Activated CD8-positive, alpha-beta memory T cell treated with anti-CD3 and anti-CD28 coated beads, Interleukin-2, amount 10 ng/mL, durations not matched to agents 7 days and 5 days (primary cell): Measurements from ENCODE around the gene LCP1. TPM values are rescaled to one million over a fixed set of nuclear protein-coding genes. Genes with fewer than 3 reads are reported as not detected.

ENCODE experiments used
- ATAC-seq: fragments of 150-1000 bp; cut with Tn5 transposase; one replicate; pipeline ENCODE4 v1.10.0; 2021; ENCODE audit warnings: moderate library complexity
- CTCF ChIA-PET: fragments of 350-600 bp; sonication (Branson Sonifier 250); formaldehyde crosslinking; loops from one replicate; lab custom pipeline; 2021; ENCODE audit warnings: antibody characterized with exemption; lab: Charles Lee
- DNase-seq: peaks from one replicate; pipeline ENCODE4 v3.0.0-alpha.2; 2020
- H3K27ac Mint-ChIP-seq: one replicate; pipeline ENCODE4 v1.8.0; 2021; ENCODE audit warnings: mild to moderate bottlenecking, mixed read lengths
- H3K27me3 Mint-ChIP-seq: one replicate; pipeline ENCODE4 v1.8.0; 2021; ENCODE audit warnings: mixed read lengths
- H3K36me3 Mint-ChIP-seq: one replicate; pipeline ENCODE4 v1.8.0; 2021; ENCODE audit warnings: mild to moderate bottlenecking, mixed read lengths
- H3K4me1 Mint-ChIP-seq: one replicate; pipeline ENCODE4 v1.8.0; 2021; ENCODE audit warnings: mixed read lengths
- H3K4me3 Mint-ChIP-seq: one replicate; pipeline ENCODE4 v1.8.0; 2021; ENCODE audit warnings: mild to moderate bottlenecking, moderate library complexity, mixed read lengths
- H3K9me3 Mint-ChIP-seq: one replicate; pipeline ENCODE4 v1.8.0; 2022; ENCODE audit warnings: low read depth, mixed read lengths
- total RNA-seq, 2 experiments: library from RNA; stranded (reverse); gene quantifications; one replicate each; pipeline ENCODE4 v1.2.3, GENCODE V29; 2021

Gene LCP1
- total RNA-seq, 2 experiments from 2014 or later = 923 to 1,101 TPM

DNA sequence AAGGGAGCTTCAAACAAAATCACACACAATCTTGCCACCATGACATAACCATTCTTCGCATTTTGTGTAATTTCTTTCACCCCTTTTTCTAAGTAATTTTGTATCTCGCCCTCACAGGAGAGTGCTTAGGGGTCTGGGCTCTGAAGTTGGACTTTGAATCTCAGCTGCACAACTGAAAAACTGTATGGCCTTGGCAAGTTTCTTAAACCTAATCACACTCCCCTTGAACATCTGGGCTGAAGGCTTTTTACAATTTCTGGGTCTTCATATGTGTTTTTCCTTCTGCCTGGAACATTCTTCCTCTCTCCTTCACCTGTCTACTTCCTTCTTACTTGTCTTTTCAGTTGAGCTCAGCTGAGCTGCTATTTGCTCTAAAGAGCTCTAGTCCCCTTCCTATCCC is 52.9 kb downstream of the LCP1 start:
- DNase-seq (no peak), ATAC-seq (no peak)
- H3K9me3 Mint-ChIP-seq = no peaks in the 10 kb centered on the region
- CTCF ChIA-PET = interaction anchor here (0.8 to 1.3 kb wide), 3 partner anchors 11 to 32 kb away, joined by 3 to 4 read pairs (median 4); no protein-coding TSS in a partner anchor
- H3K4me1 Mint-ChIP-seq = peaks cover 44% of the 10 kb centered on the region
- peak overlapping the region; percentile 3 for H3K27ac Mint-ChIP-seq
- H3K27me3 Mint-ChIP-seq = no peaks in the 10 kb centered on the region
- H3K36me3 Mint-ChIP-seq = peaks cover 74% of the 10 kb centered on the region
- H3K4me3 Mint-ChIP-seq = no peak overlapping the region

DNA sequence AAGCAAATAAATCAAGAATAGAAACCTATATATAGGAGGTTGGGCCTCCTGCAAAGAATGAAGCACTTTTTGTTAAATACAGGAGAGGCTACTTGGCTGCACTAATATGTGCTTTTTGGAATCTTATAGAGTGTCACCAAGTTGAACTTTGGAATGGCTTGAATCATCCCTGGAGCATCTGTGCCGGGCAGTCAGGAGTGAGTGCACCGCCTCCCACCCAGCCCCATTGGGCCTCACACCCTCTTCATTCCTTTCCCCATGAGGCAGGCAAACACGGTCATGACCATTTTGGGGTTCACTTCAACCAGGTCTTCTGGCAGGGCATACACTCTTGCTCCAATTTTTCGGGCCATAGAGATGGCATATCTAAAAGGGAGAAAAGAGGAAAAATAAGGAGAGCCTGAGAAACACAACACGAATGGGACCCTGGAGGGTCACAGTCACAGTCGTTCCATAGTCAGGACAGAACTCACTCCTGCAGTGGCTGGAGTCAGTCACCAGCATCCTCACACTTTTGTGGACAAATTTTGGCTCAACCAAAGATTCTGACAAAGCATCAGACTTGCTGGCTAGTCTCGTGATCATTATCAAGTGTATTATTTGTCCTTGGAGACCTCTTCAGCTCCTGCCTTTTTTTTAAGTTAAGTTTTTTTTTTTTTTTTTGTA is 54.5 kb downstream of the LCP1 start:
- no peaks in the 10 kb centered on the region for H3K27me3 Mint-ChIP-seq
- no peak overlapping the region for H3K4me3 Mint-ChIP-seq
- no peaks in the 10 kb centered on the region for H3K9me3 Mint-ChIP-seq
- peaks cover 32% of the 10 kb centered on the region for H3K4me1 Mint-ChIP-seq
- no peak for DNase-seq
- peaks cover 59% of the 10 kb centered on the region for H3K36me3 Mint-ChIP-seq
- ATAC-seq = no peak
- CTCF ChIA-PET = interaction anchor here (1.2 to 2.9 kb wide), 12 partner anchors 13 to 502 kb away, joined by 3 to 22 read pairs (median 6); no protein-coding TSS in a partner anchor
- no peak overlapping the region for H3K27ac Mint-ChIP-seq

GRCh38 chr13:46126552-46127357 is 55.2 kb downstream of the LCP1 start:
- ATAC-seq (peak; percentile 84), DNase-seq (peak; percentile 76)
- H3K4me1 Mint-ChIP-seq = peaks cover 26% of the 10 kb centered on the region
- no peaks in the 10 kb centered on the region for H3K9me3 Mint-ChIP-seq
- H3K27ac Mint-ChIP-seq = peak overlapping the region; percentile 5
- no peaks in the 10 kb centered on the region for H3K27me3 Mint-ChIP-seq
- peaks cover 52% of the 10 kb centered on the region for H3K36me3 Mint-ChIP-seq
- no peak overlapping the region for H3K4me3 Mint-ChIP-seq
- CTCF ChIA-PET = interaction anchor here (0.6 to 2.9 kb wide), 23 partner anchors 11 to 503 kb away, joined by 3 to 22 read pairs (median 5); no protein-coding TSS in a partner anchor

GRCh38 chr13:46126056-46126455 is 55.9 kb downstream of the LCP1 start:
- DNase-seq = no peak
- Mint-ChIP-seq H3K27ac (peak overlapping the region; percentile 9), H3K4me1 (peaks cover 23% of the 10 kb centered on the region), H3K4me3 (no peak overlapping the region), H3K9me3 (no peaks in the 10 kb centered on the region), H3K36me3 (peaks cover 45% of the 10 kb centered on the region), H3K27me3 (no peaks in the 10 kb centered on the region)
- CTCF ChIA-PET = interaction anchor here (0.6 to 2.9 kb wide), 24 partner anchors 10 to 503 kb away, joined by 3 to 22 read pairs (median 5); no protein-coding TSS in a partner anchor
- no peak for ATAC-seq

DNA sequence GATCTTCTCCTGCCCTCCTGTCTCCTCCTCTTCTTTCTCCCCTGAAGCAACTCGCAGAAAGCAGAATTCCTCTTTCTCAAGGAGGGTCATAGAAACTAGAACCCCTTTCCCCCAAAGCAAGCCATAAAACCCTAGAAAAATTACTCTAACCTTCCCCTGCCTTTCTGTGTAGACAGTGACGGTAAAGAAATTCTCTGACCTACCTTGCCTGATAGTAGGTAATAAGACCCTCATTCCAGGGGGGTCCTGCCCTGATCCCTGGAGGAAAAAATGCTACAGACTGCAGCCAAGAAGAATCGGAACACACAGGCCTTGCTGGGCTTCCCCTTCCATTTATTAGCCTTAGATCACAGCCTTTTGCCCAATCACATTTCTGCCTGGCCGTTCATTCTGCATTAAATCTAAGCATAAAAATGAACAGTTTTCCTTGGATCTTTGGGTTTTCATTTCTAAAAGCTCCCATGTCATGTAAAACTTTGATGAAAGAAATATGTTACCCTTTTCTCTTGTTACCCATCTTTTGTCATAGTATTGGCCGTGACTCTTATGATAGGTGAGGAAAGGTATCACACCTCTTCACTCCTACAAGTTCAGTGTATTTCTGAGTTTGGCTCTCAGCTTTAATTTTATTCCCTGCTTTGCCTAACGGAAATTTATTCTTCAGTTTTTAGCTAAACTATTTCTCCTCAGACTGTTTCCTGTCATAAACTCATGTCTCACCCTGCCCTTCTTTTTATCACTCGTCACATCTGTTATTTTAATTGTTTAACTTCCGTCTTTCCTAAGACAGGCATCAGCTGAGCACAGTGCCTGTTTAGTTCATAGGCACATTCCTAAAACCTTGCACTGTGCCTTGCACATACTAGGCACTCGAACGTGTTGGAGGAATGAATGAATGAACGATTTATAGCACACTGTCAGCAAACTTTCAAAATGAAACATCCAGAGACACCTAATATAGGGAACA is 56.7 kb downstream of the LCP1 start:
- H3K4me1 Mint-ChIP-seq = peaks cover 21% of the 10 kb centered on the region
- no peak for ATAC-seq

GRCh38 chr13:46124531-46124966 is 57.4 kb downstream of the LCP1 start:
- ATAC-seq (no peak), DNase-seq (peak; percentile 42)
- Mint-ChIP-seq H3K27ac (peak overlapping the region; percentile 47), H3K9me3 (no peaks in the 10 kb centered on the region), H3K4me3 (no peak overlapping the region), H3K4me1 (peaks cover 21% of the 10 kb centered on the region), H3K27me3 (peaks cover 2% of the 10 kb centered on the region), H3K36me3 (peaks cover 30% of the 10 kb centered on the region)
- CTCF ChIA-PET = no interaction called here

More for the DNA sequence above, 56.7 kb downstream of the LCP1 start:
- no peaks in the 10 kb centered on the region for H3K9me3 Mint-ChIP-seq
- H3K27me3 Mint-ChIP-seq = no peaks in the 10 kb centered on the region
- peaks cover 37% of the 10 kb centered on the region for H3K36me3 Mint-ChIP-seq
- DNase-seq = no peak
- peak overlapping the region; percentile 56 for H3K27ac Mint-ChIP-seq
- CTCF ChIA-PET = interaction anchor here (0.7 to 2.9 kb wide), 10 partner anchors 9 to 502 kb away, joined by 3 to 22 read pairs (median 6); no protein-coding TSS in a partner anchor
- H3K4me3 Mint-ChIP-seq = no peak overlapping the region

DNA sequence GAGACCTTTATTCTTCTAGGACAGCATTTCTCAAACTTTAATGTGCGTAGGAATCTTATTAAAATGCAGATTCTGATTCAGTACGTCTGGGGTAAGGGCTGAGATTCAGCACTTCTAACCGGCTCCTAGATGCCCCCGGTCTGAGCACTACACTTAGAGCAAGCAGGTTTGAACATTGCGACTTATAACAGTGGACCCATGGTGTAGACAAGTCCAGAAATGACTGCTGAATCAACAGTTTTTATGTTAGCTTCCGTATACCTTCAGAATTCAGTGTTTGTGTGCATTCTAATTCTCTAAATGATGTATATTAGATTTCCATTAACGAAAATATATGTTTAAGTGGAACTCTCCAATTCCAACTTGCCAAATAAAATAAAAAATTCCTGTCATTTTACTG is 59.7 kb downstream of the LCP1 start:
- Mint-ChIP-seq H3K4me1 (peaks cover 17% of the 10 kb centered on the region), H3K36me3 (peaks cover 17% of the 10 kb centered on the region), H3K27ac (no peak overlapping the region), H3K27me3 (peaks cover 19% of the 10 kb centered on the region), H3K4me3 (no peak overlapping the region), H3K9me3 (no peaks in the 10 kb centered on the region)
- no peak for DNase-seq
- CTCF ChIA-PET = no interaction called here
- ATAC-seq = no peak

DNA sequence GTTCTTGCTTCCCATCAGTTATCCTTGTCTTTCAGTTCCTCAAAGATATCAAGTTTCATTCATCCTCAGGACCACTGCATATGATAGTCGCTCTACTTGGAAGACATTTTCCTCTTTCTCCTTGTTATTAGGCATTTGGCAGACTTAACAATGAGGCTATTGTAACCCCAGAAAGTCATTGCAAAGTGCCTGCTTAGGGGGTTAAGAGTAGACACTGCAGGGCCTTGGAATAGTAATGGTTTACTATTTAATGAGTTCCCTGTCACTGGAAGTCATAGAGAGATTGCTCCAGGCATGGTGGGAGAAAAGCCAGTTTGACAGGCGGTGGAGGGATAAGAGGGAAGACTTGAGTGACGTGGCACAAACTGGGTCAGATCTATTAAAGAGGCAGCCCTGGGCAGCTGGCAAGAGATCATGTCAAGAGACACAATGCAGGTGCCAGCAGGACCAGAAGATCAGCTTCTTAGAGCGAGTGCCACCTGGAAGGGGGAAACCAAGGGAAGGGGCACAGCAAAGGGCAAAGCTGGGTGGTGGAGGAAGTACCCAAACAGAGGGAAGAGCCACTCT is 60.3 kb downstream of the LCP1 start:
- peaks cover 22% of the 10 kb centered on the region for H3K27me3 Mint-ChIP-seq
- peaks cover 12% of the 10 kb centered on the region for H3K36me3 Mint-ChIP-seq
- ATAC-seq (no peak), DNase-seq (no peak)
- peaks cover 16% of the 10 kb centered on the region for H3K4me1 Mint-ChIP-seq
- CTCF ChIA-PET = no interaction called here
- no peak overlapping the region for H3K27ac Mint-ChIP-seq
- H3K9me3 Mint-ChIP-seq = no peaks in the 10 kb centered on the region
- H3K4me3 Mint-ChIP-seq = no peak overlapping the region

DNA sequence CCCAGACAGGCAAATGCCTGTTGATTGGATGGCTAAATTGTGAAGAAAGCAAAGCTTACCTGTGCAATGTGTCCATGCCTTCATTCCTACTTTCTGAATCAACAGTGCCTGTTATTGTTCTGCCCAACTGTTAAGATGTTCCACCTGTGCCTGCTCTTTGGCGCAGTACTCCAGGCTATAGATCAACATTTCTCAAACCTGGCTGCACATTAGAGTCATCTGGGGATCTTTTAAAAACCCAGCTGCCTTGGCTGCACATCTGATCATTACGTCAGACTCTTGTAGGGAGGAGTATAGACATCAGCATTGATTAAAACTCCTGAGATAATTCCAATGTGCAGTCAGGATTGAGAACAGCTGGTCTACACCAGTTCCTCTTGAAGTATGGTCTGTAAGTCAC is 60.9 kb downstream of the LCP1 start:
- CTCF ChIA-PET = no interaction called here

DNA sequence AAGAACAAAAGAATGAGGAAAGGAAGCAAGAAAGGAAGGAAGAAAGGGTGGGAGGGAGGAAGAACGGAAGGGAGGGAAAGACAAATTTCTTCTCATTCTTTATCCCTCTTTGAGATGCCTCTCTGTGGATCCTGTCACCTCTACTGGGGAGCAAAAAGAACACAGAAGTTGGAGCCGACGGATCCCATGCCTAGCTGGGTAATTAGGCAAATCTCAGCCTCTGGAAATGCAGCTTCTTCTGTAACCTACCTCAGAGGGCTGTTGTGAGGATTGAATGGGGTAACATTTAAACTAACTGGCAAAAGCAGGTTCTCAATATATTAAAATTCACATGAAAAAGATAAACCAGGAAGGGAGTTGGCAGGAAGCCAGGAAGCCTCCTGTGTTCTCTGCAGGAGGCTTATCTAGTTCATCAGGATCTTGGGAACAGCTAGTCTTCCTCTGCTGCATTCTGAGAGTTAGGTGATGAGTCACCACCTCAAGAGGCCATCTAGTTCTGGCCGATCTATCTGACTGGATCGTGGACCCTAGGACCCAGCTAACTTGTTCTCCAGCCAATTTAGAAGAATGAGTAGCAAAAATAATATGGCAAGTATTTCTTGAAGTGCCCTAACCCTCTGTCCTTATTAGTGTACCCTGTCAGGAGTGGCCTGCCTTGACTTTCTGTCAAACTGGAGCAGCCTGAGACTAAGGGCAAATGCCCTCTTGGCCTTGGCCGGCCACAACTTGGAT is 61.9 kb downstream of the LCP1 start:
- H3K4me1 Mint-ChIP-seq = peaks cover 3% of the 10 kb centered on the region
- ATAC-seq = no peak
- CTCF ChIA-PET = interaction anchor here (0.5 to 1.1 kb wide), 2 partner anchors 29 to 607 kb away, joined by 3 to 4 read pairs; no protein-coding TSS in a partner anchor

More for the DNA sequence above, 60.9 kb downstream of the LCP1 start:
- H3K4me1 Mint-ChIP-seq = peaks cover 12% of the 10 kb centered on the region
- H3K36me3 Mint-ChIP-seq = peaks cover 6% of the 10 kb centered on the region
- no peak overlapping the region for H3K4me3 Mint-ChIP-seq
- no peaks in the 10 kb centered on the region for H3K9me3 Mint-ChIP-seq
- ATAC-seq (no peak), DNase-seq (no peak)
- H3K27ac Mint-ChIP-seq = no peak overlapping the region
- H3K27me3 Mint-ChIP-seq = peaks cover 22% of the 10 kb centered on the region

GRCh38 chr13:46116653-46117502 is 65.1 kb downstream of the LCP1 start:
- CTCF ChIA-PET = interaction anchor here (1.5 kb wide), 1 partner anchor 9 kb away, joined by 4 read pairs; no protein-coding TSS in a partner anchor
- no peak for ATAC-seq
- no peaks in the 10 kb centered on the region for H3K9me3 Mint-ChIP-seq

More for the DNA sequence above, 61.9 kb downstream of the LCP1 start:
- Mint-ChIP-seq H3K27ac (no peak overlapping the region), H3K36me3 (no peaks in the 10 kb centered on the region), H3K9me3 (no peaks in the 10 kb centered on the region), H3K27me3 (peaks cover 22% of the 10 kb centered on the region), H3K4me3 (no peak overlapping the region)
- DNase-seq = no peak

More at GRCh38 chr13:46116653-46117502, 65.1 kb downstream of the LCP1 start:
- Mint-ChIP-seq H3K36me3 (no peaks in the 10 kb centered on the region), H3K4me1 (no peaks in the 10 kb centered on the region), H3K27ac (no peak overlapping the region), H3K27me3 (peaks cover 36% of the 10 kb centered on the region), H3K4me3 (no peak overlapping the region)
- DNase-seq = no peak
